Activated CD4-positive, alpha-beta T cell treated with anti-CD3 and anti-CD28 coated beads for 36 hours (primary cell): ENCODE measurements around the gene GPR150. TPM values are rescaled to one million over a fixed set of nuclear protein-coding genes. Genes with fewer than 3 reads are reported as not detected.

Experiments used
- ATAC-seq: fragments of 200-7000 bp; cut with Tn5 transposase; one replicate; pipeline ENCODE4 v1.10.0; 2021; ENCODE audit warnings: mild to moderate bottlenecking, moderate library complexity
- CTCF ChIA-PET: fragments of 350-600 bp; sonication (Branson Sonifier 250); formaldehyde crosslinking; loops from one replicate; lab custom pipeline; 2021; ENCODE audit warnings: antibody characterized with exemption; lab: Charles Lee
- POLR2A ChIA-PET: fragments of 350-600 bp; sonication (Branson Sonifier 250); formaldehyde crosslinking; loops from one replicate; lab custom pipeline; 2021; ENCODE audit warnings: antibody characterized with exemption, inconsistent platforms; lab: Charles Lee
- DNase-seq: peaks from one replicate; pipeline ENCODE4 v3.0.0-alpha.2; 2020
- H3K27ac Mint-ChIP-seq: one replicate; pipeline ENCODE4 v1.8.0; 2021; ENCODE audit warnings: mixed read lengths
- H3K27me3 Mint-ChIP-seq: one replicate; pipeline ENCODE4 v1.8.0; 2021; ENCODE audit warnings: mixed read lengths
- H3K36me3 Mint-ChIP-seq: one replicate; pipeline ENCODE4 v1.8.0; 2021; ENCODE audit warnings: low read depth, mixed read lengths
- H3K4me1 Mint-ChIP-seq: one replicate; pipeline ENCODE4 v1.8.0; 2021; ENCODE audit warnings: mixed read lengths
- H3K4me3 Mint-ChIP-seq: one replicate; pipeline ENCODE4 v1.8.0; 2021; ENCODE audit warnings: mild to moderate bottlenecking, moderate library complexity, mixed read lengths
- H3K9me3 Mint-ChIP-seq: one replicate; pipeline ENCODE4 v1.8.0; 2021; ENCODE audit warnings: low read depth, mixed read lengths
- intact Hi-C, 2 experiments: fragments of 100-400 bp; cut with DNase I in 1 of 2; cut with micrococcal nuclease in 1 of 2; formaldehyde crosslinking; loops; one replicate each; pipeline versions ENCODE4 v1.14.2 to v1.15.1; 2022 to 2024; cut with DNase I, micrococcal nuclease
- total RNA-seq, 2 experiments: library from RNA; stranded (reverse); gene quantifications; one replicate each; pipeline ENCODE4 v1.2.3, GENCODE V29; 2021

GPR150 gene
- total RNA-seq, result under 1 TPM; 0.37 to 0.46 TPM

DNA sequence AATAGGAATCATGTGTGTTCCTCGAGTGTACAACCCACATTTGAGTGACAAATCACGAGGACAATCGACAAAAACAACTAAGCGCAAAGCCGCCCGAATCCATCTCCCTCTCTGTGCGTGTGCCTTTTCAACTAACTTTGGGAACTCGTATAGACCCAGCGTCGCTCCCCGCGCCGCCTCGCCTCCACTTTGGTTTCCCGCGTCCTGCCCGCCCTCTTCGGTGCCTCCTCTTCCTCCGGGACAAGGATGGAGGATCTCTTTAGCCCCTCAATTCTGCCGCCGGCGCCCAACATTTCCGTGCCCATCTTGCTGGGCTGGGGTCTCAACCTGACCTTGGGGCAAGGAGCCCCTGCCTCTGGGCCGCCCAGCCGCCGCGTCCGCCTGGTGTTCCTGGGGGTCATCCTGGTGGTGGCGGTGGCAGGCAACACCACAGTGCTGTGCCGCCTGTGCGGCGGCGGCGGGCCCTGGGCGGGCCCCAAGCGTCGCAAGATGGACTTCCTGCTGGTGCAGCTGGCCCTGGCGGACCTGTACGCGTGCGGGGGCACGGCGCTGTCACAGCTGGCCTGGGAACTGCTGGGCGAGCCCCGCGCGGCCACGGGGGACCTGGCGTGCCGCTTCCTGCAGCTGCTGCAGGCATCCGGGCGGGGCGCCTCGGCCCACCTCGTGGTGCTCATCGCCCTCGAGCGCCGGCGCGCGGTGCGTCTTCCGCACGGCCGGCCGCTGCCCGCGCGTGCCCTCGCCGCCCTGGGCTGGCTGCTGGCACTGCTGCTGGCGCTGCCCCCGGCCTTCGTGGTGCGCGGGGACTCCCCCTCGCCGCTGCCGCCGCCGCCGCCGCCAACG lies at the start of gene GPR150:
Gene GPR150, plus strand, starts transcription at position 58 of the 840 bp plus-strand sequence. Its CDS starts 189 bp downstream, at position 247.
- Mint-ChIP-seq H3K4me3 (peak within 1 kb of the TSS; percentile 75), H3K4me1 (peaks cover 47% of the 10 kb centered on the region), H3K9me3 (no peaks in the 10 kb centered on the region), H3K36me3 (peaks cover 2% of the 10 kb centered on the region), H3K27ac (peak within 1 kb of the TSS; percentile 73), H3K27me3 (no peaks in the 10 kb centered on the region)
- peak; percentile 65 for ATAC-seq
- POLR2A ChIA-PET, result no interaction called here
- peak; percentile 81 for DNase-seq
- intact Hi-C loops, result loop anchor here in 1 of 2 experiments (1.0 to 10.0 kb wide), 4 partner anchors 26 to 1185 kb away; partner anchors contain the start of genes ERAP1, RFESD and SKIC3
- CTCF ChIA-PET, result interaction anchor here (0.6 to 4.0 kb wide), 3 partner anchors 9 to 11 kb away, joined by 3 to 26 read pairs (median 3); no protein-coding TSS in a partner anchor

- H3K4me1 Mint-ChIP-seq, result no peaks in the 10 kb centered on the region
- POLR2A ChIA-PET, result no interaction called here
- H3K27me3 Mint-ChIP-seq, result no peaks in the 10 kb centered on the region
- ATAC-seq, result no peak
- no peak overlapping the region for H3K4me3 Mint-ChIP-seq
- no peak overlapping the region for H3K27ac Mint-ChIP-seq
- DNase-seq, result no peak
- peaks cover 3% of the 10 kb centered on the region for H3K9me3 Mint-ChIP-seq
- intact Hi-C loops, result no loop called here
- H3K36me3 Mint-ChIP-seq, result peaks cover 38% of the 10 kb centered on the region
- CTCF ChIA-PET, result interaction anchor here (0.6 kb wide), 1 partner anchor 772 kb away, joined by 4 read pairs; no protein-coding TSS in a partner anchor
These were observed 47.9 kb upstream of the GPR150 start for GRCh38 chr5:95572016-95572415.

DNA sequence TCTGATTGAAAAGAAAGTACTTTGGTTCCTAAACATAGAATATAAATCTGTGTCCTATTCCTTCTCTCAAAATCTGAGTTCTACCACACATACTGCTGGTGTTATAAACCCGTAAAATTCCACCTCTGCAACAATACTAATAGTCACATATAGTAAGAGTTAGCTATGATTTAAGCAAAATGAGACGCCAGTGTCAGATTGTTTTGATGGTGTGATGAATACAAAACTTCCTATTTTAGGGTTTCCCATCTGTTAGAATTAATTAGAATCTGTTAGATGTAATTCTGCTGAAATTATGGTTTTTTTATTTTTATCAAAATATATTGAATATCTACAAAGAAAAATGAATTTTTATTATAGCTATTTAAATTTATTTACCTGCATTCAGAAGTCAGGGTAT lies 38.3 kb upstream of the GPR150 start:
- no peak for ATAC-seq
- Mint-ChIP-seq H3K4me1 (no peaks in the 10 kb centered on the region), H3K27me3 (no peaks in the 10 kb centered on the region), H3K27ac (no peak overlapping the region), H3K4me3 (no peak overlapping the region), H3K36me3 (peaks cover 20% of the 10 kb centered on the region), H3K9me3 (no peaks in the 10 kb centered on the region)
- no peak for DNase-seq
- ChIA-PET POLR2A (no interaction called here), CTCF (interaction anchor here (1.1 kb wide), 1 partner anchor 84 kb away, joined by 3 read pairs; no protein-coding TSS in a partner anchor)
- intact Hi-C loops, result no loop called here

DNA sequence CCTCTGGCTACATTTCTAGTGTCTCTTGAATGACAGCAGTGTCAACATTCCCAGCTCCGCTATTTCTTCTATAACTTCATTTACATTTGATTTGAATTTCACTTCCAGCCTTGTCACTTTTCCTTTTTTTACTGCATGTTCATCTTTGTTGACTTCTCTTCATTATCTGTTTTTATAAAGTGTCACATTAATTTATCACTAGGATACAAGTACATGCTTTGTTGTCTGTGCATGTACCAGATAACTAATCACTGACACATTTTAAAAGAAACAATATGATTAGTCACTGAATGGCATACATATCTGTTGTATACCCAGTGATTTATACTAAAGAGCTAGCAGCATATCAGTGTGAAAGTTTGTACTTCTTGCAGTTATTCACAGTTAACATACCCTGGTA lies 35.9 kb upstream of the GPR150 start:
- H3K27ac Mint-ChIP-seq, result no peak overlapping the region
- H3K27me3 Mint-ChIP-seq, result no peaks in the 10 kb centered on the region
- ChIA-PET POLR2A (no interaction called here), CTCF (no interaction called here)
- no peaks in the 10 kb centered on the region for H3K9me3 Mint-ChIP-seq
- no peak overlapping the region for H3K4me3 Mint-ChIP-seq
- no peaks in the 10 kb centered on the region for H3K4me1 Mint-ChIP-seq
- DNase-seq (no peak), ATAC-seq (no peak)
- peaks cover 18% of the 10 kb centered on the region for H3K36me3 Mint-ChIP-seq
- intact Hi-C loops, result no loop called here

DNA sequence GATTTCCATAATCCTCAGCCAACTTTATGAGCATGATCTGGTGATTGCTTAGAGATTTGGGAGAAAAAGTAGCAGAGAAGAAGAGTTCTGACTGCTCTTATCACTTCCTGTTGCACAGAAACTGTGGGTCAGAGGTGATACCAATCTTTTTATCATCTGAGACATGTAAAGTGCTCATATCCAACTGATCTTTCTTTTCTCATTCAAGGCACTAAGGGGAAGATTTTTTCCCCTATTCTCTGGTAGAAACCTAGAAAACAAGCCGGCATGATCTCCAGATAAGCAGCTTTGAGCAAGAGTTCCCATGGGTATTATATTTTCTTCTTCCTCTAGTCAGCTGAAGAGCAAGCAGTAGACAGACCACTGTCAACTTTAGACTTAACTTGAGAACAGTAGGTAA lies 29.0 kb upstream of the GPR150 start:
- Mint-ChIP-seq H3K27ac (peak overlapping the region; percentile 62), H3K36me3 (peaks cover 7% of the 10 kb centered on the region), H3K4me1 (peaks cover 30% of the 10 kb centered on the region), H3K27me3 (no peaks in the 10 kb centered on the region), H3K9me3 (no peaks in the 10 kb centered on the region), H3K4me3 (no peak overlapping the region)
- DNase-seq, result no peak
- ATAC-seq, result peak; percentile 25
- POLR2A ChIA-PET, result no interaction called here
- intact Hi-C loops, result loop anchor here (1.0 to 10.0 kb wide), 7 partner anchors 24 to 306 kb away; partner anchors contain the start of genes ARSK (in 2 of the 2), GPR150 (in 1 of the 2) and MCTP1 (in 1 of the 2)
- CTCF ChIA-PET, result no interaction called here

- Mint-ChIP-seq H3K4me1 (peaks cover 30% of the 10 kb centered on the region), H3K27me3 (no peaks in the 10 kb centered on the region), H3K36me3 (peaks cover 7% of the 10 kb centered on the region), H3K27ac (peak overlapping the region; percentile 62), H3K9me3 (no peaks in the 10 kb centered on the region), H3K4me3 (no peak overlapping the region)
- peak; percentile 95 for ATAC-seq
- CTCF ChIA-PET, result no interaction called here
- DNase-seq, result no peak
- POLR2A ChIA-PET, result no interaction called here
- intact Hi-C loops, result loop anchor here (1.0 to 10.0 kb wide), 7 partner anchors 24 to 307 kb away; partner anchors contain the start of genes ARSK (in 2 of the 2), GPR150 (in 1 of the 2) and MCTP1 (in 1 of the 2)
These were observed 28.4 kb upstream of the GPR150 start for GRCh38 chr5:95591490-95591901.

- peaks cover 5% of the 10 kb centered on the region for H3K36me3 Mint-ChIP-seq
- H3K27ac Mint-ChIP-seq, result no peak overlapping the region
- no peaks in the 10 kb centered on the region for H3K9me3 Mint-ChIP-seq
- peaks cover 24% of the 10 kb centered on the region for H3K4me1 Mint-ChIP-seq
- ChIA-PET POLR2A (no interaction called here), CTCF (no interaction called here)
- intact Hi-C loops, result loop anchor here in 1 of 2 experiments (10.0 kb wide), 1 partner anchor 311 kb away; the partner anchor contains the start of gene MCTP1
- no peaks in the 10 kb centered on the region for H3K27me3 Mint-ChIP-seq
- DNase-seq (no peak), ATAC-seq (no peak)
- H3K4me3 Mint-ChIP-seq, result no peak overlapping the region
These were observed 24.5 kb upstream of the GPR150 start for GRCh38 chr5:95595289-95595931.

GRCh38 chr5:95599252-95599651 lies 20.6 kb upstream of the GPR150 start:
- ChIA-PET CTCF (interaction anchor here (1.0 to 1.1 kb wide), 2 partner anchors 9 to 11 kb away, joined by 3 to 4 read pairs; no protein-coding TSS in a partner anchor), POLR2A (no interaction called here)
- H3K27me3 Mint-ChIP-seq, result no peaks in the 10 kb centered on the region
- peaks cover 5% of the 10 kb centered on the region for H3K36me3 Mint-ChIP-seq
- no peaks in the 10 kb centered on the region for H3K9me3 Mint-ChIP-seq
- no peak overlapping the region for H3K27ac Mint-ChIP-seq
- DNase-seq (no peak), ATAC-seq (no peak)
- no peak overlapping the region for H3K4me3 Mint-ChIP-seq
- no peaks in the 10 kb centered on the region for H3K4me1 Mint-ChIP-seq
- intact Hi-C loops, result loop anchor here in 1 of 2 experiments (10.0 kb wide), 1 partner anchor 314 kb away; the partner anchor contains the start of gene MCTP1

DNA sequence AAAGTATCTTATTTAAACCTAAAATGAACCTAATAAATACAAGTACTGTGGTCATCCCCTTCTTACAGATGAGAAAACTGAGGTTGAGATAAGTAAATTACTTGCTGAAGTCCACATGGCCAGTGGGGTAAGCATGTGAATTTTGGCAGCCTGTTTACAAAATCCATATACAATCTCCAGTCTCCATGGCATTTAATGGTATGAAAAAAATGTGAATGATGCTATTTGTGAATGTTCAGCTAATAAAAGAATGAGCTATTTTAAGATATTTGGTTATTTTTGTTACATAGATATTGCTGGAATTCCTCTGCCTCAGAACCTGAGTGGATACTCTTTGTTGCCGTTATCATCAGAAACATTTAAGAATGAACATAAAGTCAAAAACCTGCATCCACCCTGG lies 19.3 kb upstream of the GPR150 start:
- intact Hi-C loops, result no loop called here
- DNase-seq (no peak), ATAC-seq (no peak)
- Mint-ChIP-seq H3K27me3 (no peaks in the 10 kb centered on the region), H3K4me3 (no peak overlapping the region), H3K36me3 (peaks cover 9% of the 10 kb centered on the region), H3K9me3 (no peaks in the 10 kb centered on the region), H3K27ac (no peak overlapping the region), H3K4me1 (no peaks in the 10 kb centered on the region)
- ChIA-PET CTCF (interaction anchor here (1.1 kb wide), 1 partner anchor 8 kb away, joined by 3 read pairs; no protein-coding TSS in a partner anchor), POLR2A (no interaction called here)

GRCh38 chr5:95605786-95606185 lies 14.1 kb upstream of the GPR150 start:
- no peaks in the 10 kb centered on the region for H3K9me3 Mint-ChIP-seq
- DNase-seq (no peak), ATAC-seq (no peak)
- ChIA-PET CTCF (no interaction called here), POLR2A (no interaction called here)
- no peaks in the 10 kb centered on the region for H3K4me1 Mint-ChIP-seq
- intact Hi-C loops, result no loop called here
- H3K27ac Mint-ChIP-seq, result no peak overlapping the region
- H3K36me3 Mint-ChIP-seq, result peaks cover 9% of the 10 kb centered on the region
- no peak overlapping the region for H3K4me3 Mint-ChIP-seq
- no peaks in the 10 kb centered on the region for H3K27me3 Mint-ChIP-seq

DNA sequence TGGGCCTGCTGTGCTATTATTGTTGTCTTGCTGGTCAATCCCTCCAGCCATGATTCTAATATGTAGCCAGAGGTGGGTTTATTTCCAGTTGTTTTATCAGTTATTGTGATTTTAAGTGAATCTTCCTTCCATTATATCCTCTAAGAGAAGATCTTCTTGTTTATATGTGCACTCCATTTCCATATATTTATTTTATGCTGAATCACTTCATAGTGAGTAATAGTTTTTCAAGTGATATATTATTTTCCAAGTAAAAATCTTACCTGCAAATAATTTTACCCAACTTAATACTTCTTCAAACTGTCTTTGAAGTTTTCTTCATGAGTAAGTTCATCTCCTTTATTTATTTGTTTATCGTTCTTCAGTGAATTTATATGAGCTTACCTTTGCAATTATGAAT lies 13.5 kb upstream of the GPR150 start:
- H3K36me3 Mint-ChIP-seq, result peaks cover 8% of the 10 kb centered on the region
- intact Hi-C loops, result no loop called here
- ChIA-PET CTCF (interaction anchor here (1.5 to 1.7 kb wide), 2 partner anchors 16 to 25 kb away, joined by 4 to 6 read pairs; no protein-coding TSS in a partner anchor), POLR2A (no interaction called here)
- ATAC-seq (no peak), DNase-seq (no peak)
- H3K4me3 Mint-ChIP-seq, result no peak overlapping the region
- H3K4me1 Mint-ChIP-seq, result no peaks in the 10 kb centered on the region
- no peak overlapping the region for H3K27ac Mint-ChIP-seq
- H3K27me3 Mint-ChIP-seq, result no peaks in the 10 kb centered on the region
- no peaks in the 10 kb centered on the region for H3K9me3 Mint-ChIP-seq
